Measurements from ENCODE around the gene B4GALT5.
A peak's percentile ranks its signal among the peaks of the same experiment; 100 is the strongest.
"Not testable (repeated sequence)": the region's sequence is repeated elsewhere in the genome, so short reads cannot be mapped to it uniquely, and the experiment has no call there.

Gene B4GALT5

GRCh38 chr20:49612127-49612738, 101.4 kb downstream of the B4GALT5 start:
- no peak for DNase-seq (ENCODE audit: extremely low read depth, low read depth)
- TF ChIP-seq, protein P1, sequence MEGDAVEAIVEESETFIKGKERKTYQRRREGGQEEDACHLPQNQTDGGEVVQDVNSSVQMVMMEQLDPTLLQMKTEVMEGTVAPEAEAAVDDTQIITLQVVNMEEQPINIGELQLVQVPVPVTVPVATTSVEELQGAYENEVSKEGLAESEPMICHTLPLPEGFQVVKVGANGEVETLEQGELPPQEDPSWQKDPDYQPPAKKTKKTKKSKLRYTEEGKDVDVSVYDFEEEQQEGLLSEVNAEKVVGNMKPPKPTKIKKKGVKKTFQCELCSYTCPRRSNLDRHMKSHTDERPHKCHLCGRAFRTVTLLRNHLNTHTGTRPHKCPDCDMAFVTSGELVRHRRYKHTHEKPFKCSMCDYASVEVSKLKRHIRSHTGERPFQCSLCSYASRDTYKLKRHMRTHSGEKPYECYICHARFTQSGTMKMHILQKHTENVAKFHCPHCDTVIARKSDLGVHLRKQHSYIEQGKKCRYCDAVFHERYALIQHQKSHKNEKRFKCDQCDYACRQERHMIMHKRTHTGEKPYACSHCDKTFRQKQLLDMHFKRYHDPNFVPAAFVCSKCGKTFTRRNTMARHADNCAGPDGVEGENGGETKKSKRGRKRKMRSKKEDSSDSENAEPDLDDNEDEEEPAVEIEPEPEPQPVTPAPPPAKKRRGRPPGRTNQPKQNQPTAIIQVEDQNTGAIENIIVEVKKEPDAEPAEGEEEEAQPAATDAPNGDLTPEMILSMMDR (IDR thresholded peaks at IDR 0.05; ENCODE audit: low read depth, low read length), result no peak

DNA sequence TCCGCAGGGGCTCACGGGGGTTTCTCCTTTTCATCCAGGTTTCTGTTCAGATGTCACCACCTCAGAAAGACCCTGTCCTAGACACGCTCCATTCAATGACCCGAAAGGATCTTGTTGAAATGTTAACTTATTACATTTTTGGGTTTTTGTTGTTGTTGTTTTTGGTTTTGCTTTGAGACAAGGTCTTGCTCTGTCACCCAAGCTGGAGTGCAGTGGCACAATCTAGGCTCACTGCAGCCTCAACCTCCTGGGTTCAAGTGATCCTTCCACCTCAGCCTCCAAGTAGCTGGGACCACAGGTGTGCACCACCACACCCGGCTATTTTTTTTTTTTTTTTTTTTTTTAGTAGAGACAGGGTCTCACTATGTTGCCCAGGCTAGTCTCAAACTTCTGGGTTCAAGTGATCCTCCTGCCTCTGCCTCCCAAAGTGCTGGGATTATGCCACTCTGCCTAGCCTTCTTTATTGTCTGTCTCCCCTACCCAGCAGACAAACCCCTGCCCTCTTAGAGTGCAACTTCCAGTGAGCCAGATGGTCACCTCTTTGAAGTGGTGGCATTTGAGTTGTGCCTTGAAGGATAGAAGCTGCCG, 102.0 kb downstream of the B4GALT5 start:
- DNase-seq (ENCODE audit: extremely low read depth, low read depth), result not testable (repeated sequence)

GRCh38 chr20:49610691-49611538, 102.8 kb downstream of the B4GALT5 start:
- no peak for DNase-seq (ENCODE audit: extremely low read depth, low read depth)
- TF ChIP-seq, protein P1 (IDR thresholded peaks at IDR 0.05; ENCODE audit: low read depth, low read length), result peak; percentile 98

DNA sequence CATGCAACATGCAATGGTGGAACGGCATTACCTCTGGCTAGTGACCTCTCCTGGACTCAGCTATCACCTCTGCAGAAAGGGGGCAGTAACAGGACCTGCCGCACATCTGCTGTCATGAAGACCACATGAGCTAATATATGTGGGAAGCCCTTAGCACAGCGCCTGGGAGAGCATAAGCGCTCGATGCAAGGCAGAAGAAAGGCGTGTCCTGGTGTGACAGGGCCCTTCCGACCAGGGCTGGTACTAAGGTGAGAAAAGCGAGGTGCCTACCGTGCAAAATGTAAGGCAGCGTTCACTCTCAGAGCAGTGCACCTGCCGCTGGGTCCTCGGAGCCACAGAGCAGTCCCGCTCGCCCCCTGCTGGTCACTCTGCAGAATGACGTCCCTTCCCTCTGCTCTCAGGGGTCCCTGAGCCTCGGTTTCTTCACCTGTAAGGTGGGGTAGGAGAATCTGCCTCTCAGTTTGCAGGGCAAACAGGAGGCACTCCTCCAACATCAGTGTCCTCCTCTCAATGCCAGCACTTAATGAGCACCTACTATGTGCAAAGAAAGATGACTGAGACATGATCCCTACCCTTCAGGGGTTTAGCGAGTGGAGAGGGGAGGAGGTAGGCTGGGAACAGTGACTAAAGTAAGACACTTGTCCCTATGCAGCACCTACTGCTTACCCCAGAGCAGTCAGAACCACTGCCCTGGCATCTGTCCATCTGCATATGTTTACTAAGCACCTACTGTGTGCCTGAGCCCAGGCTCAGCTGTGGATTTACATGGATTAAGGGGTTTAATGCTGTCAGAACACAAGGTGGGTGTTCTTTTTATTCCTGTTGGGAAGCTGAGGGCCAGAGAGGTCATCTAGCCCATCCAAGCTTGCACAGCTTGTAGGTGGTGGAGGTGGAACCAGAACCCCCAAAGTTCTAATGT, 104.7 kb downstream of the B4GALT5 start:
- no peak for DNase-seq (ENCODE audit: extremely low read depth, low read depth)
- TF ChIP-seq, protein P1 (IDR thresholded peaks at IDR 0.05; ENCODE audit: low read depth, low read length), result peak; percentile 95

GRCh38 chr20:49607568-49607967, 106.1 kb downstream of the B4GALT5 start:
- TF ChIP-seq, protein P1 (IDR thresholded peaks at IDR 0.05; ENCODE audit: low read depth, low read length), result no peak
- no peak for DNase-seq (ENCODE audit: extremely low read depth, low read depth)

GRCh38 chr20:49603209-49603627, 110.5 kb downstream of the B4GALT5 start:
- TF ChIP-seq, protein P1 (IDR thresholded peaks at IDR 0.05; ENCODE audit: low read depth, low read length), result peak; percentile 47
- peak; percentile 90 for DNase-seq (ENCODE audit: extremely low read depth, low read depth)

Measured in AG09319 (cell line).